B cell (primary cell): ENCODE data around the gene CENPP.

Experiments
- EZH2 ChIP-seq: IDR thresholded peaks from 2 replicates; pipeline ENCODE4 v1.6.1; 2012; ENCODE audit warnings: borderline replicate concordance, low read depth, mild to moderate bottlenecking, moderate library complexity, low read length; ENCODE audit not compliant: insufficient read depth, poor library complexity, severe bottlenecking
- TF ChIP-seq, protein P1 (sequence below): fragments of 200-600 bp; IDR thresholded peaks from one replicate; pipeline ENCODE4 v1.8.0; 2022; ENCODE audit warnings: antibody characterized with exemption, mild to moderate bottlenecking

DNA sequence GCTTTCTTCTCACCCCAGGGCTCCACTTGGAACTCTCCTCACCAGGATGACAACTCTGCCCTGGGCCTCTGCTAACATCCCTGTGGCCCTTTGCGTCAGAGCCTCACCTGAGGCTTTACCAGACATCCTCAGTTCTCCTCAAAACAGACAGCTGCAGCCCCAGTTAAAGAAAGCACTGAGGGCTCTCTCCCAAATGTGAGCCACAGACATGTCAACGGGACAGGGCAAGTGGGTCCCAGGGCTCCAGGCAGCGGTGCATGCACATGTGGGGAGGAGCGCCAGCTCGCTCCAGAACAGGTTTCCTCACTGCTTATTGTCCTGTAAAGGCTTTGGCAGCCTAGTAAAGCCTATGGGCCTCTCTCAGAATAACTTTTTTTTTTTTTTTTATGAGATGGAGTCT lies 306.9 kb downstream of the CENPP start:
- TF ChIP-seq, protein P1, sequence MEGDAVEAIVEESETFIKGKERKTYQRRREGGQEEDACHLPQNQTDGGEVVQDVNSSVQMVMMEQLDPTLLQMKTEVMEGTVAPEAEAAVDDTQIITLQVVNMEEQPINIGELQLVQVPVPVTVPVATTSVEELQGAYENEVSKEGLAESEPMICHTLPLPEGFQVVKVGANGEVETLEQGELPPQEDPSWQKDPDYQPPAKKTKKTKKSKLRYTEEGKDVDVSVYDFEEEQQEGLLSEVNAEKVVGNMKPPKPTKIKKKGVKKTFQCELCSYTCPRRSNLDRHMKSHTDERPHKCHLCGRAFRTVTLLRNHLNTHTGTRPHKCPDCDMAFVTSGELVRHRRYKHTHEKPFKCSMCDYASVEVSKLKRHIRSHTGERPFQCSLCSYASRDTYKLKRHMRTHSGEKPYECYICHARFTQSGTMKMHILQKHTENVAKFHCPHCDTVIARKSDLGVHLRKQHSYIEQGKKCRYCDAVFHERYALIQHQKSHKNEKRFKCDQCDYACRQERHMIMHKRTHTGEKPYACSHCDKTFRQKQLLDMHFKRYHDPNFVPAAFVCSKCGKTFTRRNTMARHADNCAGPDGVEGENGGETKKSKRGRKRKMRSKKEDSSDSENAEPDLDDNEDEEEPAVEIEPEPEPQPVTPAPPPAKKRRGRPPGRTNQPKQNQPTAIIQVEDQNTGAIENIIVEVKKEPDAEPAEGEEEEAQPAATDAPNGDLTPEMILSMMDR, result no peak
- TF ChIP-seq EZH2, result no peak
